Loucy (cell line): ENCODE measurements around the gene SPTB.

ENCODE experiments used
- H2AFZ ChIP-seq: fragments of 200-600 bp; sonication (generic); 2 replicates; pipeline ENCODE4 v1.6.0; 2016; ENCODE audit warnings: antibody characterized with exemption, mild to moderate bottlenecking, low read length, moderate library complexity
- H3F3A ChIP-seq: fragments of 200-600 bp; 2 replicates; pipeline ENCODE4 v1.6.0; 2016; ENCODE audit warnings: antibody characterized with exemption, low read depth, mild to moderate bottlenecking
- H3K27me3 ChIP-seq: fragments of 200-600 bp; sonication (generic); 2 replicates; pipeline ENCODE4 v1.6.1; 2014; ENCODE audit warnings: low read length, mild to moderate bottlenecking; ENCODE audit not compliant: insufficient read depth, poor library complexity, severe bottlenecking
- H3K36me3 ChIP-seq: fragments of 200-600 bp; sonication (generic); 2 replicates; pipeline ENCODE4 v1.6.1; 2016; ENCODE audit warnings: low read length; ENCODE audit not compliant: insufficient read depth
- H3K4me1 ChIP-seq: fragments of 200-600 bp; sonication (generic); 2 replicates; pipeline ENCODE4 v1.5.1; 2014; ENCODE audit warnings: low read length, mild to moderate bottlenecking; ENCODE audit not compliant: insufficient read depth, poor library complexity, severe bottlenecking
- H3K4me2 ChIP-seq: fragments of 200-600 bp; sonication (generic); 2 replicates; pipeline ENCODE4 v1.6.0; 2014; ENCODE audit warnings: antibody characterized with exemption, low read length, low read depth, mild to moderate bottlenecking; ENCODE audit not compliant: poor library complexity, severe bottlenecking
- H3K4me3 ChIP-seq: fragments of 200-600 bp; sonication (generic); 2 replicates; pipeline ENCODE4 v1.5.1; 2014; ENCODE audit warnings: low read length, mild to moderate bottlenecking, mixed read lengths; ENCODE audit not compliant: poor library complexity, severe bottlenecking
- H3K79me2 ChIP-seq: fragments of 200-600 bp; sonication (generic); 2 replicates; pipeline ENCODE4 v1.6.1; 2014; ENCODE audit warnings: low read length; ENCODE audit not compliant: insufficient read depth
- H3K9ac ChIP-seq: fragments of 200-600 bp; sonication (generic); 2 replicates; pipeline ENCODE4 v1.6.0; 2014; ENCODE audit warnings: mild to moderate bottlenecking, low read depth, low read length, moderate library complexity; ENCODE audit not compliant: poor library complexity, severe bottlenecking
- H3K9me2 ChIP-seq: fragments of 200-600 bp; sonication (generic); replicated peaks from 2 replicates; pipeline ENCODE4 v1.6.1; 2016; ENCODE audit warnings: low read depth, low read length, mixed read lengths
- H3K9me3 ChIP-seq: fragments of 200-600 bp; sonication (generic); 2 replicates; pipeline ENCODE4 v1.6.1; 2014; ENCODE audit warnings: mild to moderate bottlenecking, antibody characterized with exemption, low read length, low read depth; ENCODE audit not compliant: insufficient read depth
- H4K20me1 ChIP-seq: fragments of 200-600 bp; sonication (generic); 2 replicates; pipeline ENCODE4 v1.6.0; 2014; ENCODE audit warnings: antibody characterized with exemption, low read length, mild to moderate bottlenecking; ENCODE audit not compliant: insufficient read depth, poor library complexity, severe bottlenecking
- EZH2phosphoT487 ChIP-seq: fragments of 200-600 bp; IDR thresholded peaks from 2 replicates; pipeline ENCODE4 v1.6.1; 2018; ENCODE audit warnings: antibody characterized with exemption, mild to moderate bottlenecking, moderate library complexity, borderline replicate concordance
- TF ChIP-seq, protein P1 (sequence below): fragments of 200-600 bp; sonication (generic); conservative IDR thresholded peaks from 2 replicates; pipeline ENCODE4 v1.5.1; 2014; ENCODE audit warnings: mild to moderate bottlenecking, antibody characterized with exemption, low read length

The SPTB gene

DNA sequence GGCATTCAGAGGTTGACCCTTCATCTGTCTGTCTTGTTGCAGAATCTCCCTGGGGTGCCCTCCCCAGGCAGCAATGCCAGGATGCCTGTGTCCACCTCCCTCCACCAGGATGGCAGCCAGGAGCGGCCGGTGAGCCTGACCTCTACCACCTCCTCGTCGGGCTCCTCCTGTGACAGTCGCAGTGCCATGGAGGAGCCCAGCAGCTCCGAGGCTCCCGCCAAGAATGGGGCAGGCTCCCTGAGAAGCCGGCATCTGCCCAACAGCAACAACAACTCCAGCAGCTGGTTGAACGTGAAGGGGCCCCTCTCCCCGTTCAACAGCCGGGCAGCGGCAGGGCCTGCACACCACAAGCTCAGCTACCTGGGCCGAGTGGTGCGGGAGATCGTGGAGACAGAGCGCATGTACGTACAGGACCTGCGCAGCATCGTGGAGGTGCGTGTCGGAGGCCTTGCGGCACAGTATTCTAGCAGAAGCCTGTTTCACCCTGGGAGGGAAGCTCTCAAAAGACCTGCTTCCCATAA is 152.1 kb downstream of the SPTB start:
- no peak overlapping the region for H3K4me3 ChIP-seq
- no peaks in the 10 kb centered on the region for H3K9me3 ChIP-seq
- H3K9ac ChIP-seq, result no peak overlapping the region
- H3K27me3 ChIP-seq, result no peaks in the 10 kb centered on the region
- no peaks in the 10 kb centered on the region for H3K9me2 ChIP-seq
- peaks cover 25% of the 10 kb centered on the region for H3K4me1 ChIP-seq
- H3K36me3 ChIP-seq, result peaks cover 52% of the 10 kb centered on the region; the same call in 1 of the 2 replicates
- peaks cover 39% of the 10 kb centered on the region; the same call in 1 of the 2 replicates for H3K79me2 ChIP-seq
- TF ChIP-seq, protein P1, sequence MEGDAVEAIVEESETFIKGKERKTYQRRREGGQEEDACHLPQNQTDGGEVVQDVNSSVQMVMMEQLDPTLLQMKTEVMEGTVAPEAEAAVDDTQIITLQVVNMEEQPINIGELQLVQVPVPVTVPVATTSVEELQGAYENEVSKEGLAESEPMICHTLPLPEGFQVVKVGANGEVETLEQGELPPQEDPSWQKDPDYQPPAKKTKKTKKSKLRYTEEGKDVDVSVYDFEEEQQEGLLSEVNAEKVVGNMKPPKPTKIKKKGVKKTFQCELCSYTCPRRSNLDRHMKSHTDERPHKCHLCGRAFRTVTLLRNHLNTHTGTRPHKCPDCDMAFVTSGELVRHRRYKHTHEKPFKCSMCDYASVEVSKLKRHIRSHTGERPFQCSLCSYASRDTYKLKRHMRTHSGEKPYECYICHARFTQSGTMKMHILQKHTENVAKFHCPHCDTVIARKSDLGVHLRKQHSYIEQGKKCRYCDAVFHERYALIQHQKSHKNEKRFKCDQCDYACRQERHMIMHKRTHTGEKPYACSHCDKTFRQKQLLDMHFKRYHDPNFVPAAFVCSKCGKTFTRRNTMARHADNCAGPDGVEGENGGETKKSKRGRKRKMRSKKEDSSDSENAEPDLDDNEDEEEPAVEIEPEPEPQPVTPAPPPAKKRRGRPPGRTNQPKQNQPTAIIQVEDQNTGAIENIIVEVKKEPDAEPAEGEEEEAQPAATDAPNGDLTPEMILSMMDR, result no peak
- no peak for TF ChIP-seq EZH2phosphoT487
- H2AFZ ChIP-seq, result no peak overlapping the region
- H3K4me2 ChIP-seq, result no peak overlapping the region
- peaks cover 8% of the 10 kb centered on the region for H4K20me1 ChIP-seq
- H3F3A ChIP-seq, result no peaks in the 10 kb centered on the region

DNA sequence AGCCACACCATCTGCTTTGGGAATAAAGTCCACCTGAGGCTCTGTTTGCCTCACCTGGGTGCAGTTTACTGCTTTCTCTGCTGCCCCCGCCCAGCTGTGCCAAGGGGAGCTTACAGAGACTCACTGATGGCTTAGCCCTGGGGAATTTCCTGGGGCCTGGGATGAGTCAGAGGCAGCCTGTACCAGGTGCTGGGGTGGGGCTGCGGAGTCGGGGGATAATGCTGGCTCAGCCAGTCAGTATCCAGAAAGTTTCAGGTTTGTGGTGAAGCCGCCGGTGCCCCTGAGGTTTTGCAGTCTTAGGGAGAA is 153.2 kb downstream of the SPTB start:
- no peak overlapping the region for H3K4me2 ChIP-seq

DNA sequence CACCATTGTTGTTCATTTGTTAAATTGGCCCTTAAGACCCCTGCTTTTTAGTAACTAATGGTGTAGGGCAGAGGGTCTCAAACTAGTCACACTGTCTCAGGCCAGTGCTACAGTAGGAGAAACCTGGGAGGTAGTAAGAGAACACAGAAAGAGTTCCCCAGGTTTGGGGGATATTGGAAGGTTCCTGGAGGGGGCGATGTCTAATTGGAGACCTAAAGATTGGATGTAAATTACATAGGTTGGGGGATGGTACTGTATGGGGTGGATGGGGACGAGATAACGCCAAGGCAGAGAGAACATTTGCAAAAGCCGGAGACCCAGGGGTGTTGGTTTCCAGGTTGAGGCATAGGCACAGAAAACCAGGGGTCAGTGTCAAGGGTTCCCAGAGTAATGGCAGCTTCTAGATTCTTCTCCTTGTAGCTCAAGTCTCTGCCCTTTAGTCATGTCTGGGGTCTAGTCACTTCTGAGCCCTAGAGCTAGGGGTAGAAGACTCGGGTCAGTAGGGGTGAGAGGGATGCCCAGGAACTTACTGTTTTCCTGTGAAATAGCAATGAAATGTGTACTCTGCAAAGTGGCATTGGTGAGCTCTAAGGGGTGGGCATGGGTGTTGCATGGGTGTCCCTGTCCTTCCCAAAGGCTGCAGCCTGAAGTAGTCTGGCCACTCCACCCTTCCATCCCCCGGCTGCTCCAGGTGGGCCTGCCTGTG is 153.7 kb downstream of the SPTB start:
- no peak overlapping the region for H3K4me3 ChIP-seq
- no peak overlapping the region for H3K9ac ChIP-seq
- H3F3A ChIP-seq, result no peaks in the 10 kb centered on the region
- H3K4me1 ChIP-seq, result peaks cover 39% of the 10 kb centered on the region
- peaks cover 52% of the 10 kb centered on the region; the same call in 1 of the 2 replicates for H3K79me2 ChIP-seq
- no peaks in the 10 kb centered on the region for H3K9me3 ChIP-seq
- H3K4me2 ChIP-seq, result no peak overlapping the region
- H2AFZ ChIP-seq, result no peak overlapping the region
- H4K20me1 ChIP-seq, result peaks cover 8% of the 10 kb centered on the region
- no peak for TF ChIP-seq EZH2phosphoT487
- TF ChIP-seq, protein P1, result 0 out of 2 replicates have a peak, but pooled peaks have one; percentile 10
- H3K9me2 ChIP-seq, result no peaks in the 10 kb centered on the region
- no peaks in the 10 kb centered on the region for H3K27me3 ChIP-seq
- peaks cover 37% of the 10 kb centered on the region; the same call in 1 of the 2 replicates for H3K36me3 ChIP-seq

More for the DNA sequence above, 153.2 kb downstream of the SPTB start:
- Histone ChIP-seq H3K4me3 (no peak overlapping the region), H3K9ac (no peak overlapping the region), H3F3A (no peaks in the 10 kb centered on the region), H3K27me3 (no peaks in the 10 kb centered on the region), H3K9me2 (no peaks in the 10 kb centered on the region), H4K20me1 (peaks cover 8% of the 10 kb centered on the region), H2AFZ (no peak overlapping the region), H3K9me3 (no peaks in the 10 kb centered on the region), H3K4me1 (peaks cover 34% of the 10 kb centered on the region), H3K79me2 (peaks cover 48% of the 10 kb centered on the region; the same call in 1 of the 2 replicates), H3K36me3 (peaks cover 41% of the 10 kb centered on the region; the same call in 1 of the 2 replicates)
- TF ChIP-seq EZH2phosphoT487, result no peak
- TF ChIP-seq, protein P1, result no peak
